ENCODE results near the gene CTSZ. TPM values are rescaled to one million over a fixed set of nuclear protein-coding genes. Genes with fewer than 3 reads are reported as not detected.

The CTSZ gene
- total RNA-seq, 1 donor from 2014 or later, result 150 TPM

- Mint-ChIP-seq H3K4me1 (ENCODE audit: unreplicated experiment) (no peaks in the 10 kb centered on the region), H3K36me3 (ENCODE audit: low read depth, unreplicated experiment) (no peaks in the 10 kb centered on the region), H3K4me3 (ENCODE audit: unreplicated experiment) (no peak overlapping the region), H3K27ac (ENCODE audit: unreplicated experiment) (no peak overlapping the region), H3K9me3 (ENCODE audit: unreplicated experiment) (peaks cover 4% of the 10 kb centered on the region), H3K27me3 (ENCODE audit: unreplicated experiment) (no peaks in the 10 kb centered on the region)
- no peak for DNase-seq (ENCODE audit: low spot score)
- TF ChIP-seq CTCF (IDR thresholded peaks at IDR 0.05; ENCODE audit: unreplicated experiment), result no peak
These were observed 30.9 kb downstream of the CTSZ start for GRCh38 chr20:58976061-58976730.

GRCh38 chr20:58975353-58975752, 31.7 kb downstream of the CTSZ start:
- Mint-ChIP-seq H3K27me3 (ENCODE audit: unreplicated experiment) (no peaks in the 10 kb centered on the region), H3K4me1 (ENCODE audit: unreplicated experiment) (no peaks in the 10 kb centered on the region), H3K9me3 (ENCODE audit: unreplicated experiment) (peaks cover 4% of the 10 kb centered on the region), H3K36me3 (ENCODE audit: low read depth, unreplicated experiment) (no peaks in the 10 kb centered on the region), H3K27ac (ENCODE audit: unreplicated experiment) (no peak overlapping the region), H3K4me3 (ENCODE audit: unreplicated experiment) (no peak overlapping the region)
- no peak for TF ChIP-seq CTCF (IDR thresholded peaks at IDR 0.05; ENCODE audit: unreplicated experiment)
- no peak for DNase-seq (ENCODE audit: low spot score)

- Mint-ChIP-seq H3K27ac (ENCODE audit: unreplicated experiment) (no peak overlapping the region), H3K27me3 (ENCODE audit: unreplicated experiment) (no peaks in the 10 kb centered on the region), H3K4me1 (ENCODE audit: unreplicated experiment) (no peaks in the 10 kb centered on the region), H3K9me3 (ENCODE audit: unreplicated experiment) (peaks cover 4% of the 10 kb centered on the region), H3K36me3 (ENCODE audit: low read depth, unreplicated experiment) (no peaks in the 10 kb centered on the region), H3K4me3 (ENCODE audit: unreplicated experiment) (no peak overlapping the region)
- DNase-seq (ENCODE audit: low spot score), result no peak
- no peak for TF ChIP-seq CTCF (IDR thresholded peaks at IDR 0.05; ENCODE audit: unreplicated experiment)
These were observed 33.2 kb downstream of the CTSZ start for GRCh38 chr20:58973866-58974265.

GRCh38 chr20:58973179-58973578, 33.9 kb downstream of the CTSZ start:
- no peak for TF ChIP-seq CTCF (IDR thresholded peaks at IDR 0.05; ENCODE audit: unreplicated experiment)
- DNase-seq (ENCODE audit: low spot score), result no peak
- no peaks in the 10 kb centered on the region for H3K4me1 Mint-ChIP-seq (ENCODE audit: unreplicated experiment)
- H3K27ac Mint-ChIP-seq (ENCODE audit: unreplicated experiment), result no peak overlapping the region
- no peak overlapping the region for H3K4me3 Mint-ChIP-seq (ENCODE audit: unreplicated experiment)
- H3K9me3 Mint-ChIP-seq (ENCODE audit: unreplicated experiment), result peaks cover 4% of the 10 kb centered on the region
- no peaks in the 10 kb centered on the region for H3K27me3 Mint-ChIP-seq (ENCODE audit: unreplicated experiment)
- no peaks in the 10 kb centered on the region for H3K36me3 Mint-ChIP-seq (ENCODE audit: low read depth, unreplicated experiment)

- H3K27ac Mint-ChIP-seq (ENCODE audit: unreplicated experiment), result no peak overlapping the region
- no peak for TF ChIP-seq CTCF (IDR thresholded peaks at IDR 0.05; ENCODE audit: unreplicated experiment)
- H3K9me3 Mint-ChIP-seq (ENCODE audit: unreplicated experiment), result no peaks in the 10 kb centered on the region
- no peaks in the 10 kb centered on the region for H3K4me1 Mint-ChIP-seq (ENCODE audit: unreplicated experiment)
- H3K27me3 Mint-ChIP-seq (ENCODE audit: unreplicated experiment), result no peaks in the 10 kb centered on the region
- no peak for DNase-seq (ENCODE audit: low spot score)
- no peaks in the 10 kb centered on the region for H3K36me3 Mint-ChIP-seq (ENCODE audit: low read depth, unreplicated experiment)
- H3K4me3 Mint-ChIP-seq (ENCODE audit: unreplicated experiment), result no peak overlapping the region
These were observed 35.6 kb downstream of the CTSZ start for GRCh38 chr20:58971429-58971828.
